ENCODE measurements around the gene SORCS2. TPM values are rescaled to one million over a fixed set of nuclear protein-coding genes. Genes with fewer than 3 reads are reported as not detected.

The SORCS2 gene
- total and polyA plus RNA-seq, 2 of the 4 experiments (the other 2 are of a cell fraction): 0.36 to 0.62 TPM

DNA sequence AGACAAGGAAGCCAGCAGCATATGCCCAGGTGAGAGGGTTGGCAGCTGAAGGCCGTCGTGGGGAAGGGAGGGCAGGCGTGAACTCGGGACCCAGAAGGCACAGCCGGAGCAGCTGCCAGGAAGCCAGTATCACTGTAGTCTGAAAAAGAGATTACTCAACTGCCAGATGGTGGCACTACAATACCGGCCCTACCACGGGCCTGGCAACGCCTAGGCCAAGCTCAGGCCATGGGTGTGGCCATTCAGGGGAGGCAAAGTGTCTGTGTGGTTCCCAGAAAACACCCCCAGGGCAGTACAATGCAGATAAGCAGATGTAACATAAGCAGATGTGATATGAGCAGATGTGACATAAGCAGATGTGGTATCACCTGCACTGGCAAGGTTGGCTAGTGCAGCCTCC is 511.4 kb downstream of the SORCS2 start:
- Histone ChIP-seq H3K9me3 (ENCODE audit: control insufficient read depth, insufficient read depth, low read length) (no peaks in the 10 kb centered on the region), H3K9ac (ENCODE audit: low read depth, low read length) (no peak overlapping the region), H2AK5ac (ENCODE audit: low read depth, low read length) (no peak overlapping the region; the same call in 1 of the 2 replicates), H3K4ac (ENCODE audit: low read depth, low read length) (no peak overlapping the region), H4K8ac (ENCODE audit: low read depth in 2 of 2, low read length in 2 of 2) (no peak overlapping the region), H3K27me3 (ENCODE audit: control insufficient read depth, insufficient read depth, low read length) (peaks cover 16% of the 10 kb centered on the region), H2BK15ac (ENCODE audit: low read depth, low read length) (no peak overlapping the region), H3K27ac (ENCODE audit: insufficient read depth, low read length) (no peak overlapping the region), H3K56ac (ENCODE audit: extremely low read depth, insufficient read depth, low read length) (no peak overlapping the region), H3K18ac (ENCODE audit: low read depth, low read length) (no peak overlapping the region), H3K4me2 (ENCODE audit: low read depth, low read length) (no peak overlapping the region), H2BK120ac (ENCODE audit: low read depth, low read length) (no peak overlapping the region), H3K9me1 (ENCODE audit: insufficient read depth, low read length) (no peaks in the 10 kb centered on the region), H4K20me1 (ENCODE audit: insufficient read depth, low read length) (no peaks in the 10 kb centered on the region), H2AFZ (replicated peaks; ENCODE audit: low read length, poor library complexity) (peak overlapping the region; percentile 11), H4K91ac (ENCODE audit: insufficient read depth, low read depth, low read length) (no peak overlapping the region), H3K14ac (replicated peaks; ENCODE audit: low read depth, low read length) (no peak overlapping the region), H2BK5ac (ENCODE audit: low read depth, low read length, poor library complexity, severe bottlenecking) (no peak overlapping the region), H3K36me3 (ENCODE audit: control insufficient read depth, insufficient read depth, low read length) (no peaks in the 10 kb centered on the region), H2AK9ac (replicated peaks; ENCODE audit: low read depth, low read length, poor library complexity) (no peak overlapping the region), H3K4me3 (ENCODE audit: insufficient read depth, low read depth, low read length) (no peak overlapping the region), H3K23ac (ENCODE audit: low read depth, low read length) (no peak overlapping the region), H2BK20ac (ENCODE audit: low read depth, low read length) (no peak overlapping the region), H4K5ac (ENCODE audit: low read depth, low read length) (no peak overlapping the region), H3K4me1 (ENCODE audit: control insufficient read depth, insufficient read depth, low read length) (peaks cover 5% of the 10 kb centered on the region; the same call in 1 of the 2 replicates), H3K79me1 (ENCODE audit: low read depth in 1 of 2, low read length in 2 of 2) (no peaks in the 10 kb centered on the region)
- WGBS, 2 experiments (ENCODE audit: extremely low coverage in 2 of 2, insufficient read length in 1 of 2): 83% methylated on average over 5 of the region's 8 CpGs; no CpG with 5 or more reads in 1 of the 2 experiments
- in situ Hi-C loops (cut with MboI; ENCODE audit: low sequenced_read_pairs) (no loop called here), dilution Hi-C loops (cut with HindIII; ENCODE audit: low sequenced_read_pairs, unreplicated experiment) (no loop called here), intact Hi-C loops (cut with micrococcal nuclease) (no loop called here)
- no TSS peak for BruUV-seq (replicated peaks)
- TF ChIP-seq, protein P1, sequence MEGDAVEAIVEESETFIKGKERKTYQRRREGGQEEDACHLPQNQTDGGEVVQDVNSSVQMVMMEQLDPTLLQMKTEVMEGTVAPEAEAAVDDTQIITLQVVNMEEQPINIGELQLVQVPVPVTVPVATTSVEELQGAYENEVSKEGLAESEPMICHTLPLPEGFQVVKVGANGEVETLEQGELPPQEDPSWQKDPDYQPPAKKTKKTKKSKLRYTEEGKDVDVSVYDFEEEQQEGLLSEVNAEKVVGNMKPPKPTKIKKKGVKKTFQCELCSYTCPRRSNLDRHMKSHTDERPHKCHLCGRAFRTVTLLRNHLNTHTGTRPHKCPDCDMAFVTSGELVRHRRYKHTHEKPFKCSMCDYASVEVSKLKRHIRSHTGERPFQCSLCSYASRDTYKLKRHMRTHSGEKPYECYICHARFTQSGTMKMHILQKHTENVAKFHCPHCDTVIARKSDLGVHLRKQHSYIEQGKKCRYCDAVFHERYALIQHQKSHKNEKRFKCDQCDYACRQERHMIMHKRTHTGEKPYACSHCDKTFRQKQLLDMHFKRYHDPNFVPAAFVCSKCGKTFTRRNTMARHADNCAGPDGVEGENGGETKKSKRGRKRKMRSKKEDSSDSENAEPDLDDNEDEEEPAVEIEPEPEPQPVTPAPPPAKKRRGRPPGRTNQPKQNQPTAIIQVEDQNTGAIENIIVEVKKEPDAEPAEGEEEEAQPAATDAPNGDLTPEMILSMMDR (conservative IDR thresholded peaks at IDR 0.05; ENCODE audit: low read depth, low read length): no peak
- TF ChIP-seq, protein P2, sequence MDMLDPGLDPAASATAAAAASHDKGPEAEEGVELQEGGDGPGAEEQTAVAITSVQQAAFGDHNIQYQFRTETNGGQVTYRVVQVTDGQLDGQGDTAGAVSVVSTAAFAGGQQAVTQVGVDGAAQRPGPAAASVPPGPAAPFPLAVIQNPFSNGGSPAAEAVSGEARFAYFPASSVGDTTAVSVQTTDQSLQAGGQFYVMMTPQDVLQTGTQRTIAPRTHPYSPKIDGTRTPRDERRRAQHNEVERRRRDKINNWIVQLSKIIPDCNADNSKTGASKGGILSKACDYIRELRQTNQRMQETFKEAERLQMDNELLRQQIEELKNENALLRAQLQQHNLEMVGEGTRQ (IDR thresholded peaks at IDR 0.05; ENCODE audit: low read depth, low read length): no peak
- TF ChIP-seq CEBPB (IDR thresholded peaks at IDR 0.05; ENCODE audit: low read depth, low read length): no peak
- TF ChIP-seq, protein P3, sequence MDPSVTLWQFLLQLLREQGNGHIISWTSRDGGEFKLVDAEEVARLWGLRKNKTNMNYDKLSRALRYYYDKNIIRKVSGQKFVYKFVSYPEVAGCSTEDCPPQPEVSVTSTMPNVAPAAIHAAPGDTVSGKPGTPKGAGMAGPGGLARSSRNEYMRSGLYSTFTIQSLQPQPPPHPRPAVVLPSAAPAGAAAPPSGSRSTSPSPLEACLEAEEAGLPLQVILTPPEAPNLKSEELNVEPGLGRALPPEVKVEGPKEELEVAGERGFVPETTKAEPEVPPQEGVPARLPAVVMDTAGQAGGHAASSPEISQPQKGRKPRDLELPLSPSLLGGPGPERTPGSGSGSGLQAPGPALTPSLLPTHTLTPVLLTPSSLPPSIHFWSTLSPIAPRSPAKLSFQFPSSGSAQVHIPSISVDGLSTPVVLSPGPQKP (IDR thresholded peaks at IDR 0.05; ENCODE audit: borderline replicate concordance, low read depth, low read length): no peak
- no peak for TF ChIP-seq MXI1 (IDR thresholded peaks at IDR 0.05; ENCODE audit: borderline replicate concordance, low read depth, low read length)
- no peak for TF ChIP-seq MAZ (IDR thresholded peaks at IDR 0.05; ENCODE audit: borderline replicate concordance, low read depth, low read length)
- no peak for TF ChIP-seq CHD1 (IDR thresholded peaks at IDR 0.05; ENCODE audit: low read depth, low read length)
- no peak for TF ChIP-seq FOS (IDR thresholded peaks at IDR 0.05; ENCODE audit: low read depth, low read length)
- TF ChIP-seq NFE2L2 (IDR thresholded peaks at IDR 0.05; ENCODE audit: low read depth, low read length): no peak
- no peak for TF ChIP-seq RFX5 (IDR thresholded peaks at IDR 0.05; ENCODE audit: low read depth, low read length)
- no peak for TF ChIP-seq RAD21 (IDR thresholded peaks at IDR 0.05; ENCODE audit: low read length)
- ChIA-PET POLR2A (ENCODE audit: unreplicated experiment) (no interaction called here), CTCF (no interaction called here)
- no peak for DNase-seq
- ATAC-seq (ENCODE audit: low read depth): no peak
